Posterior vena cava (tissue), 2 donors: ENCODE results near the gene STARD13. TPM values are rescaled to one million over a fixed set of nuclear protein-coding genes. Genes with fewer than 3 reads are reported as not detected.

Experiments used
- DNase-seq: peaks from one replicate; pipeline ENCODE4 v3.0.0-alpha.2; 2020; ENCODE audit warnings: low spot score
- intact Hi-C, 2 donors: fragments of 100-400 bp; cut with DNase I; formaldehyde crosslinking; loops; one replicate each; pipeline versions ENCODE4 v1.14.1 to v1.14.2; 2022 to 2023
- total RNA-seq, 2 donors: library from RNA; stranded (reverse); fragmentation: NEBNext Ultra II Directional; extraction: Animal tissue kit (Norgen Biotek cat#: 25700); gene quantifications; one replicate each; pipeline ENCODE4 v1.2.1, GENCODE V29; 2021
- donor health status: DM: yes; HTN: yes; CAD: no.
- donor health status: DM: yes; HTN: yes; CAD: no.

Gene STARD13
- total RNA-seq, 2 donors from 2014 or later = 34.2 to 36.0 TPM

DNA sequence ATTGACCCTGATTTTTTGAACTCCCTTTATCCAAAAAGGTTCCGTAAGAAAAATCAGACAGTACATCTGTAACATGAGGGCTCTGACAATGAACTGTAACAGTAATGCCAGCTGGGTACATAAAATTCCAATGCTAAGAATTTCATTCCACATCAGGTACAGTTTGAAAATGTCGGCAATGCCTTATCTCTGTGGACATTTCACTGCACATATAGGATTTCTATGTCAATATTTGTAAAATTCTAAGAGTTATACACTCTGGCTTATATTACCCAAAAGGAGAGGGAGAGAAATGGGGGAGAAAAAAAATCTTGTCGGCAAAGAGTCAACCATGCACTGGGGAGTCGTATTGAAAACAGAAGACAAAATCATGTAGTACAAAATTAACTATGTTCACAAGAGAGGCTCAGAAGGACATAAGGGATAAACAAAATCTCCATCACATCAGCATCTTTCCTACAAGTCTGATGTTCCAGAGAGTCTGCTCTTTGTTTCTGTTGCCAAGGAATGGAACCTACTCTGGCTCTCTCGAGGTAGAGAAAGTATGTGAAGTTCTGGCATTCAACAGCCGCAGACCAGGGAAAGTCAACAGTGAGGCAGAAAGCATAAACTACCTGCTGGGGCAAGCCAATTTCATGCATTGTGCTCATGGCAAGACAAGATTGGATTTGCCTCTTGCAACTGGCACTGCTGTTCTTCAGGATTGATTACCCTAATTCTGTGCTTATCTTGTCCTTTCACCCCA, 72.4 kb downstream of the STARD13 start:
- intact Hi-C loops = no loop called here
- no peak for DNase-seq

DNA sequence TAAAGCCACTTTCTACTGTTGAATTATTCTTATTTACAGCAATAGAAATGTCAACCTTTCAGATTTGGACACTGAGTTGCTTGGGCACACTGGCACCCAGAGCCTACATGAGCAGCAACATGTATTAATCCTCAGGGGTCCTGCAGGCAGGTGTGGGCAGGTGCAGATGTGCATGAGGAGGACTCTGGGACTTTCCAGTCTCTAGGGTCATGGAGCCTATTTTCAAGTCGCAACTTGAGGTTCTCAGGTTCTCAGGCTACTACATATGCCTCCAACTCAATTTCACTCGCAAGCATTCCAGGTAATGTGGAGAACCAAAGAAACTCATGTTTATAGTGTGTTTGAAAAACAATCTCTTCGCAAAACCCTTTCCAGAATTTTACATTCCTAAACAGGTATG, 73.2 kb downstream of the STARD13 start:
- no peak for DNase-seq
- intact Hi-C loops = no loop called here

DNA sequence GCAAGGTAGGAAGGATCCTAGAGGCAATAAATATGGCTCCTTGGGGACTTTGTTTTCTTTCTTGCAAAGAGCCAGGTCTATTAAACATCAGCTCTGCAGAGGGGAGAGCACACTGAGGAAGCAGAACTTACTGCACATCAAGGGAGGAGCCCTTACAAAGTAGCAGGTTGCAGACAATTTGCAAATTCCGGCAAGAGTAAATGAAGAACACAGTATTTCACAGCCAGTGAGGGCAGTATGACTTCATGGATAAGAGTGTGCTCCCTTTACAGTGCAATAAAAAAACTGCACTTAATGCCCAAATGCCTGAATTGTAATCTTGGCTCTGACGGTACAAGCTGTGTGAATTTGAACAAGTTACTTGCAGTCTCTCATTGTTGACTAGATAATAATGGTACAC, 75.5 kb downstream of the STARD13 start:
- intact Hi-C loops = no loop called here
- DNase-seq = no peak

DNA sequence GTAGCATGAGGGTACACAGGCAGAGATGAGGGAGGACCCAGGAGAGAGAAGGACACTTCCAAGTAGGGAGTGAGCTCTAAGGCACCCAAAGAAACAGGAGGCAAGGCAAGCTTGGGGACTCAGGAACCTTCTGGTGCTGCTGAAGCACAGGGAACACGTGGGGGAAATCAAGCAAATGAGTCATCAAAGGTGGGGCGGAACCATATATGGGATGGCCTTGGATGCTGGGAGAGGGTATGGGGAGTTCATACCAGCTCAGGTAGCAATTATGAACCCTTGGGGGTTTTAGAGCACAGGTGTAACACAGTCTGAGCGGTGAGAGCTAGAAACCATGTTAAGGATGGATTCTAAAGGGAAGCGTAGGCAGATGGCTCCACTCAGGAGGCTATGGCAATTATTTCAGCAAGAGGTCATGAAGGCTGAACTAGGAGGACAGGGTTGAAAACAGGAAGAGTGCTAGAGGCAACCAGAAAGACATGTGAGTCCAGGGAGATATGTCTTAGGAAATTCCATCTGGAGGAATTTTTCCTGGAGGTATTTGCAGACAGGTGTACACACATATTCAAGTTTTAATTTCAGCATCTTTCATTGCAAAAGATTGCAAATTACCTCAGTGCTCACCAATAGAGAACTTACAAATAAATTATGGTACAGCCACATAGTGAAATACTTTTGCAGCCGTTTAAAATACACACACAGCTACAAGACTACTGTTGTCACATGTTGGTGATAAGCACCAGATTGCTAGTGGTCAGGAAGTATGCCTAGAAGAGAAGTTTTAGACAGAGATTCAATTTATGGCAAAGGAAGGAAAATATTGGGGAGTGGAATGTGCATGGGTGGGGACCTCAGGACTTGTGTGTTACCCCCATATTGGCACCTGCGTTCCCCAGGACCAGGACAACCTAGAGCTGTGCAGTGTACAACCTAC, 77.0 kb downstream of the STARD13 start:
- DNase-seq = no peak

DNA sequence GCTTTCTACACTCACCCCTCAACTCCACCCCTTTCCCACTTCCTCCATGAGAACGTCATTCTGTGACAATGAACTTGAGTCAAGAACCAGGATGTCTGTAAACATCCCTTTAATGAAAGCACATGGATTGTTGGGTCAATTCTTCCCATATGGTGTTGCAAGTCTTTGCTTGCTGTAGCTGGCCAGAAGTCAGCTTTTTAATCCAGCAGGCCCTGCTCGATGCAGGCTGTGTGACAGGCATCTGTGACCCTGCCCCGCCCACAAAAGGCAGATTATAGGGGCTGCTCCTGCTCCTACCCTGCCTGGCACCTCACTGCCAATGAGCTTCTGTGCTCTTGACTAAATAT, 78.0 kb downstream of the STARD13 start:
- intact Hi-C loops = loop anchor here in 1 of 2 donors (10.0 kb wide), 1 partner anchor 517 kb away; no protein-coding TSS in a partner anchor
- no peak for DNase-seq

More for the DNA sequence above, 77.0 kb downstream of the STARD13 start:
- intact Hi-C loops = loop anchor here in 1 of 2 donors (1.0 to 10.0 kb wide), 2 partner anchors 18 to 516 kb away; no protein-coding TSS in a partner anchor

DNA sequence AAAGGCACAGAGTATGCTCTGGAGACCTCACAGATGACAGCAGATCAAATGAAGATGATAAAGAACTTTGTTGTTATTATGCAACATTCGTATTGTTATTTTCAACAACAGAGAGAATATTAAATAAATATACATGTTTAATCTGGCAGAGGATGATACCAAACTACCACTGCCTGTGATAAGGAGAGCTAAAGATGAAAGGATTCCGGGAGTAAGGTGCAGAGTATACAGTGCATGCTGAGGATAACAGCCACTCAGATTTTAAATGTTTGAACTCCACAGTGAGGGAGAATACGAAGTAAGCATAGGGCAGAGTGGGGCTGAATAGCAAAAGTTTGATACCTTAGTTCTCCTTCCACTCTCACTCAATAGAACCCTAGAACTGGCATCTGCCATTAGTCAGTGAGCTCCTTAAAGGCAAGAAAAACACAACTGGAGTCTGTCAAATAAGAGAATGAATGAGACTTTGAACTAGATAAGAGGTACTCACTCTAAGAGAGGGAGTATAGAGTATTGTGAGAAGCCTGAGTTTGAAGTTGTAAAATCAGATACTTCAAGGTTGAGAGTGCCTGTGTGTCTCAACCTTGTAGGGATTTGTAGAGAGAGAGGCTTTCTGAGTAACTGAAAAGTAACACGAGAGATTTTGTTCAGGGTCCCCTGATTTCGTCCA, 78.5 kb downstream of the STARD13 start:
- intact Hi-C loops = loop anchor here in 1 of 2 donors (10.0 kb wide), 1 partner anchor 518 kb away; no protein-coding TSS in a partner anchor
- no peak for DNase-seq

DNA sequence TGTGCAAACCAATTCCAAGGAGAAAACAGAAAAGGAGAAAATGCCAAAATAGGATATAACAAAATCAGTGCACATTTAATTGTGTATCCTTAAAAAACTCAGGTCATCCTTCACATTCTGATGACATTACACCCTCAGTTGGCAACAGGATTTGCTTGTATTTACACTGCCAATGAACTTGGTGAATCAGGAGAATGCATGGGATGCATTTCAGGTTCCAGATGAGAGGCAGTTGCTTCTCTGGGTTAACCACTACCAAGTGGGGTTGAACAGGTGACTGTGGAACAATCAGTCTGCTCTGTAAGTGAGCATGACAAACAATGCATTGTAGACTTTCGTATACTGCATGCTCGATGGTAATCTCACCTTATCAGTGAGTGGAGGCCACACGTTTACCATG, 79.1 kb downstream of the STARD13 start:
- no peak for DNase-seq
- intact Hi-C loops = loop anchor here in 1 of 2 donors (10.0 kb wide), 1 partner anchor 518 kb away; no protein-coding TSS in a partner anchor

DNA sequence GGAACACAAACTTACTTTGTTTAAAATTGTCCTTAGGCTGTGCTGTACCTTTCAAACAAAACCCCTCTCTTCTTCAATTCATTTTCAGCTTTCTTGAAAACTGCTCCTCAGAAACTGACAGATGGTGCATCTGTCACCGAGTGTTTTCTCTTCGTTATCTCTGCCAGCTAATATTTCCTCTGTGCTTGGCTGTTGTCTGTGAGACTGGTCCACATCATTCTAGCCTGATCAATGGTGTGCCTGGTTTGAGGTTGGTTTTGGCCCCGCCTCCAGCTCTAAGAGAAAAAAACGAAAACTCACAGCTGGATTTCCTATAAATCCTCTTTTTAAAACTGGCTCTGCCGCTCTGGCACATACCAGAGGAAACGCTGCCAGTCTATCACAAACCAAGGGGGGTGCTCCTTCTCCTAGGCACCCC, 79.7 kb downstream of the STARD13 start:
- intact Hi-C loops = loop anchor here in 1 of 2 donors (10.0 kb wide), 1 partner anchor 519 kb away; no protein-coding TSS in a partner anchor

DNA sequence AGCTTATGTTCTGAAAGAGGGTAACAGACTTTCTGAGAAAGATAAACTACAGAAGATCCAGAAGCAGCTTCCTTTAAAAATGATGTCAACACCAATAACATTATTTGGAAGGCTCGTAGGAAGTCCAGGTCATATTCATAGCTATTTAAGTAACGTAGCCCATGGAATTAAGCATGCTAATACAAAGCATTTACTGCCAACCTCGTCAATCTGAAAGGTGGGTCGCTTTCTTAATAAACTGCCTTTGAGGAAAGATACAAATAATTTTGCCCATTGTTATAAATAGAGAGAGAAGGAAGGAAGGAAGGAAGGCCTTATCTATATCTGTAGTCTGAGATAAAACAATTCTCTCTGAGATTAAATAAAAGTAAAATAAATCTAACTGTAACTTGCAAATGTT, 80.3 kb downstream of the STARD13 start:
- intact Hi-C loops = loop anchor here in 1 of 2 donors (10.0 kb wide), 1 partner anchor 520 kb away; no protein-coding TSS in a partner anchor
- DNase-seq = no peak

More for the DNA sequence above, 79.7 kb downstream of the STARD13 start:
- DNase-seq = no peak

DNA sequence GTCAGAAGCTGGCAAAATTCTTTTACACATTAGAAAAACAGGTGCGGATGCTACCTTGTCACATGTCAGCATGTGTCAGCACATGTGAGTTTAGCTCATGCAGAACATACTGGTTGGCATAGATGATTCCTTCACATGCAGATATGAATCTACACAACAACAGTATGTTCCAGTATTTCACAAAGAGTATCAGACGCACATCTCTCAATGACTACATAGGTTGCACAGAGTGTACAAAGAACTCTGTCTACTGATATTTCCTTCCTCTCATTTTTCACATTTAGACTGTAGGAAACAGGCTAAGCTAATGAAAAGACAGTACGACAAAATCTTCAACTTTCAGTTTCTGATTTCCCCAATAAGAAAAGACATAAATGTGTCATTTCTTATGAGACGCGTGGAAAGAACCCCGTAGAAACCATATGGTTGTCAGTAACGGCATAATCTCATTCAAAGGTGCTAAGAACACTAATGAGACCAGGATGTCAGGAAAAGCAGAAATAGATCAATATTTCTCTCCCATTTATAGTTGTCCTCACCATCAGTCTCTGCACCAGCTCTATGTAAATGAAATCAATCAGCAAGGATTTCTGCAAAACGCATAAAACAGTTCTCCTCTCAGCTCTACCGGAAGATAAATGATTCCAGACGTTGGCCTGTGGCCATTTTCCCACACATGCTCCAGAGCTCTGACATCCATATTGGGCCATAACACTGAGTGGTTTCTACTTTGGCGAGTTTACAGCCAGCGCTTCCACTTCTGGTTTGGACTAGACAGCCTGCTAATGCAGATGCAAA, 81.2 kb downstream of the STARD13 start:
- intact Hi-C loops = loop anchor here in 1 of 2 donors (10.0 kb wide), 1 partner anchor 520 kb away; no protein-coding TSS in a partner anchor
- DNase-seq = peak; percentile 88

DNA sequence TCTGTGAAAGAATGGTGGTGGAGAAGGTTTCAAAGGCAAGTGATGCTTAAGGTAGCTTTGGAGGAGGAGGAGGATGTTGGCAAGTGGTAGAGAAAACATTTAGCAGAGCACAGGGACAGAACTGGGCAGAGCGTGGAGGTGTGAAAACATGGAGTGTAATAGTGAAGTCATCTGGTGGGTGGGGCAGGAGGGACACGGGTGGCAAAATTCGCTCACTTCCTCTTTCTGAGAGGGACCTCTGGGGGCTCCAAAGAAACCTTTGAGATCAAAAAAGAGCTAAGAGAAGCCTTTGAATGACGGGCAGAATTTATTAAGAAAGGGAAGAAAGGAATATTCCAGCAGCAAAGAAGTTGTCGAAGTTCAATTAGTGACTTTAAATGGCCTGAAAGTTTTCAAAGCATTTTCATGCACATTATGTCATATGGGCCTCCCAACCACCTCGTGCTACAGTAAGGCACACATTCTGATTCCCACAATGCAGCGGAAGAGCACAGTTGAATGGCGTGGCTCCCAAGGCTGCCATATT, 82.8 kb downstream of the STARD13 start:
- intact Hi-C loops = loop anchor here in 1 of 2 donors (10.0 kb wide), 1 partner anchor 522 kb away; no protein-coding TSS in a partner anchor
- DNase-seq = no peak

DNA sequence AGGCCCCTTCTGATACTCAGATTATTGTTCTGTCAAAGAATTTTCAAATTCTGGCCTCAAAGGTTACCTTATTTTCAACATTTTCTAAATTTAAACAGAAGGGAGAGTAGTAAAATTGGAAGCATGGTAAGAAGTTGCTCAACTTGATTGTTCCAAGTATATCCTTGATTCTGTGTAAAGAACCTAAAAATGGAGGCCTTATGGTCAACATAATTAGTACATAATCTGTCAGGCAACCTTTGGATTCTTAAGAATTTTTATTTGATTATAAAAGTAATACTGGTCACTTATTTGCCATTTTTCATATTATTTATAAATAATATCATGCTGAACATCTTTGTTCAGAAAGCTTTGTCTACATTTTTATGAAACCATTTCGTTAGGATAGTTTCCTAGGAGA, 83.9 kb downstream of the STARD13 start:
- no peak for DNase-seq

DNA sequence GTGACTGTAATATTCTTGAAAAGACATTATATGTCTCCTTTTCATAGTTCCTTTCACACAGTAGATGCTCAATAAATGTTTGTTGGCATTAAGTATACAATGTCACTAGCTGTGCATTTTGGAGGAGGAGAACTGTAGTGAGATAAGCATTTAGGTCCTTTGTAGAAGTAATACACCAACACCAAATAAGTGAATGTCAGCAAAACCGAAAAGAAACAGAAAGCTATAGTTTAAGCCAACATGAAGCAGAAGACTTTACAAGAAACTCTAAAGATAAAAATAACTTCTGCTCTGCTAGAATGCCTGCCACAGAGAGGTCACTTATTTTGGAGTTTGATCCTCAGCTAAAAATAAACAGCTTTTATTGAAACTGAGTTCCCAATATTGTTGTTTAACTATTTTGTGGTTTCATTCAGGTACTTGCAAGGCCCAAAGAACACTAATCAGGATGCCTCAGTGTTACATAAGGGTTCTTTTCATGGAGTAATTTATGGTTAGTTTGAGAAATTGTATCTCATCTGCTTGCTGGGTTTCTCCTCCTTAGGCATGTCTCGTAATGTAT, 86.2 kb downstream of the STARD13 start:
- no peak for DNase-seq
- intact Hi-C loops = loop anchor here in 1 of 2 donors (2.0 kb wide), 1 partner anchor 55 kb away; no protein-coding TSS in a partner anchor

More for the DNA sequence above, 83.9 kb downstream of the STARD13 start:
- intact Hi-C loops = loop anchor here in 1 of 2 donors (10.0 kb wide), 1 partner anchor 523 kb away; no protein-coding TSS in a partner anchor

DNA sequence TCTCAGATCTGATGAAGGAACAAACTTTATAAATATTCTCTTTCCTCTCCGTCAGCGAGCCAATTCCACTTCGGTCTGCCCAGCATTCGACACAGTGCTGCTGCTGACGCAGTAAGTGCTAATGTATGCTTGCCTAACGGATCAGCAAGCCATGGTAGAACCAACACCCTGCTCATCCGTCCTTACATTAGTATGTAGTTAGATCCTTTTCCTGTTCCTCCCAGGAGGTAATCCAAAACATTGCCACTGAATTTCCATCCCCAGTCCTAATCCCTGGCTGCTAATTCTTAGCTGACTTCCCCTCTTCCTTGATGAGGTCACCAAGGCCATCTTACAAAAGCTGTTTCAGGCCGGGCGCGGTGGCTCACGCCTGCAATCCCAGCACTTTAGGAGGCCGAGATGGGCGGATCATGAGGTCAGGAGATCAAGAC, 88.0 kb downstream of the STARD13 start:
- DNase-seq = no peak
- intact Hi-C loops = no loop called here

DNA sequence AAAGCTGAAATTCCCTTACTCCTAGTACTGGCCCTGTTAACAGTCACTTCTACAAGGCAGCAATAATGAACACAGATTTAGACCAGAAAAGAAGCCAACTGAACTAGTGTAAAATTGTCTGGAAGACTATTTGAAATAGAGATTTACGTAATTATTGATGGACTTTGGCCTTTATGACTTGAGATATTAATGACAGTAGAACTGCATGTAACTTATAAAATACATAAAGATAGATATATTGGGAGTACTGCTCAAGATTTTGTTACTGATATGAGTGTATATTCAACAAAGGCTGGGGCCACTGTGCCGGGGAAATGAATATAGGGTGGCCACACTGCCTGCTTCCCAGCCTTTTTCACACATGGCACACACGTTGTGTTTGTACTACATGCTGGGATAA, 88.8 kb downstream of the STARD13 start:
- no peak for DNase-seq
- intact Hi-C loops = no loop called here

DNA sequence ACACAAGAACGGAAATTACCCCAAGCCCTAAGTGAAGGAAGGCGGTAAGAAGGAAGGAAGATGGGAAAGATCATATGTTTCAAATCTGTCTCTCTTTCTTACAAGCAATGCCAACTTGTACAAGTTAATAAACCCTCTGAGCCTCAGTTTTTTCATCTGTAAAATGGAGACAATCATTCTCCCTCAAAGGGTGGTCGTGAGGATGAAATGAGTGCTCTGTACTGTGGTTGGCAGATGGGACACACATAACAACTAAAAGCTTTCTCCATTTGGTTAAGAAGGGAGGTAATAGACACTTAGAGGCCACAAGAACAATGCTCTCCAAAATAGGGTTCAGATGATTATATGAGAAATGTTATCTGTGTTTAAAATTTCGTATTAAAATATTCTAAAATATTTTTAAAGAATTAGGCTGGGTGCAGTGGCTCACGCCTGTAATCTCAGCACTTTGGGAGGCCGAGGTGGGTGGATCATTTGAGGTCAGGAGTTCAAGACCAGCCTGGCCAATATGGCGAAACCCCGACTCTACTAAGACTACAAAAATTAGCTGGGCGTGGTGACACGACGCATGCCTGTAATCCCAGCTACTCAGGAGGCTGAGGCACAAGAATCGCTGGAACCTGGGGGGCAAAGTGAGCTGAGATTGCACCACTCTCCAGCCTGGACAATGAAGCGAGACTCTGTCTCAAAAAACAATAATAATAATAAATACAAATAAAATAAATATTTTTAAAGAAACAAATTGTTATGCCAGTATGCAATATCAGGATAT, 89.7 kb downstream of the STARD13 start:
- no peak for DNase-seq
- intact Hi-C loops = no loop called here
